Stimulated activated CD8-positive, alpha-beta memory T cell treated with anti-CD3 and anti-CD28 coated beads, Interleukin-12 subunit alpha, Interleukin-12 subunit beta, amount 100 ng/mL, for 24 hours (primary cell): ENCODE measurements around the gene NUAK1.

Experiments
- DNase-seq: peaks from one replicate; pipeline ENCODE4 v3.0.0-alpha.2; 2020; ENCODE audit errors: extremely low read depth

NUAK1 gene

GRCh38 chr12:106084014-106084671, 54.6 kb downstream of the NUAK1 start:
- no peak for DNase-seq

- DNase-seq = no peak
These were observed 56.3 kb downstream of the NUAK1 start for GRCh38 chr12:106082216-106083175.

GRCh38 chr12:106081606-106082005, 57.1 kb downstream of the NUAK1 start:
- no peak for DNase-seq

GRCh38 chr12:106080791-106081170, 58.0 kb downstream of the NUAK1 start:
- DNase-seq = no peak

GRCh38 chr12:106080041-106080790, 58.5 kb downstream of the NUAK1 start:
- DNase-seq = no peak

- no peak for DNase-seq
These were observed 59.5 kb downstream of the NUAK1 start for GRCh38 chr12:106079148-106079738.

- DNase-seq = no peak
These were observed 60.3 kb downstream of the NUAK1 start for GRCh38 chr12:106078358-106079010.

GRCh38 chr12:106074706-106075392, 63.9 kb downstream of the NUAK1 start:
- DNase-seq = no peak

GRCh38 chr12:106074361-106074705, 64.4 kb downstream of the NUAK1 start:
- DNase-seq = no peak

GRCh38 chr12:106073179-106073578, 65.6 kb downstream of the NUAK1 start:
- DNase-seq = no peak

- no peak for DNase-seq
These were observed 66.0 kb downstream of the NUAK1 start for GRCh38 chr12:106072751-106073150.

- DNase-seq = no peak
These were observed 67.1 kb downstream of the NUAK1 start for GRCh38 chr12:106071686-106072085.

GRCh38 chr12:106070611-106071010, 68.1 kb downstream of the NUAK1 start:
- DNase-seq = no peak

- no peak for DNase-seq
These were observed 68.6 kb downstream of the NUAK1 start for GRCh38 chr12:106070147-106070546.

GRCh38 chr12:106068296-106068695, 70.5 kb downstream of the NUAK1 start:
- no peak for DNase-seq

GRCh38 chr12:106067606-106068205, 71.0 kb downstream of the NUAK1 start:
- DNase-seq = no peak

GRCh38 chr12:106066726-106067325, 71.9 kb downstream of the NUAK1 start:
- DNase-seq = no peak

- no peak for DNase-seq
These were observed 72.6 kb downstream of the NUAK1 start for GRCh38 chr12:106066051-106066705.

GRCh38 chr12:106065506-106065905, 73.2 kb downstream of the NUAK1 start:
- DNase-seq = no peak

GRCh38 chr12:106064721-106065021, 74.1 kb downstream of the NUAK1 start:
- DNase-seq = no peak
